Measurements from ENCODE around the gene MAOA. TPM values are rescaled to one million over a fixed set of nuclear protein-coding genes. Genes with fewer than 3 reads are reported as not detected.

MAOA gene
- total RNA-seq, 1 donor from 2014 or later: 4.0 TPM

GRCh38 chrX:43702660-43703059, 46.6 kb downstream of the MAOA start:
- Mint-ChIP-seq H3K4me3 (ENCODE audit: unreplicated experiment) (no peak overlapping the region), H3K9me3 (ENCODE audit: low read depth) (no peaks in the 10 kb centered on the region), H3K27ac (ENCODE audit: unreplicated experiment) (no peak overlapping the region), H3K36me3 (ENCODE audit: low read depth) (no peaks in the 10 kb centered on the region), H3K27me3 (ENCODE audit: low read depth) (no peaks in the 10 kb centered on the region), H3K4me1 (ENCODE audit: low read depth) (peaks cover 53% of the 10 kb centered on the region)
- DNase-seq (ENCODE audit: low spot score): no peak
- TF ChIP-seq, protein P1, sequence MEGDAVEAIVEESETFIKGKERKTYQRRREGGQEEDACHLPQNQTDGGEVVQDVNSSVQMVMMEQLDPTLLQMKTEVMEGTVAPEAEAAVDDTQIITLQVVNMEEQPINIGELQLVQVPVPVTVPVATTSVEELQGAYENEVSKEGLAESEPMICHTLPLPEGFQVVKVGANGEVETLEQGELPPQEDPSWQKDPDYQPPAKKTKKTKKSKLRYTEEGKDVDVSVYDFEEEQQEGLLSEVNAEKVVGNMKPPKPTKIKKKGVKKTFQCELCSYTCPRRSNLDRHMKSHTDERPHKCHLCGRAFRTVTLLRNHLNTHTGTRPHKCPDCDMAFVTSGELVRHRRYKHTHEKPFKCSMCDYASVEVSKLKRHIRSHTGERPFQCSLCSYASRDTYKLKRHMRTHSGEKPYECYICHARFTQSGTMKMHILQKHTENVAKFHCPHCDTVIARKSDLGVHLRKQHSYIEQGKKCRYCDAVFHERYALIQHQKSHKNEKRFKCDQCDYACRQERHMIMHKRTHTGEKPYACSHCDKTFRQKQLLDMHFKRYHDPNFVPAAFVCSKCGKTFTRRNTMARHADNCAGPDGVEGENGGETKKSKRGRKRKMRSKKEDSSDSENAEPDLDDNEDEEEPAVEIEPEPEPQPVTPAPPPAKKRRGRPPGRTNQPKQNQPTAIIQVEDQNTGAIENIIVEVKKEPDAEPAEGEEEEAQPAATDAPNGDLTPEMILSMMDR (IDR thresholded peaks at IDR 0.05): no peak

GRCh38 chrX:43703211-43703791, 47.2 kb downstream of the MAOA start:
- H3K27me3 Mint-ChIP-seq (ENCODE audit: low read depth): no peaks in the 10 kb centered on the region
- H3K27ac Mint-ChIP-seq (ENCODE audit: unreplicated experiment): peak overlapping the region; percentile 74

DNA sequence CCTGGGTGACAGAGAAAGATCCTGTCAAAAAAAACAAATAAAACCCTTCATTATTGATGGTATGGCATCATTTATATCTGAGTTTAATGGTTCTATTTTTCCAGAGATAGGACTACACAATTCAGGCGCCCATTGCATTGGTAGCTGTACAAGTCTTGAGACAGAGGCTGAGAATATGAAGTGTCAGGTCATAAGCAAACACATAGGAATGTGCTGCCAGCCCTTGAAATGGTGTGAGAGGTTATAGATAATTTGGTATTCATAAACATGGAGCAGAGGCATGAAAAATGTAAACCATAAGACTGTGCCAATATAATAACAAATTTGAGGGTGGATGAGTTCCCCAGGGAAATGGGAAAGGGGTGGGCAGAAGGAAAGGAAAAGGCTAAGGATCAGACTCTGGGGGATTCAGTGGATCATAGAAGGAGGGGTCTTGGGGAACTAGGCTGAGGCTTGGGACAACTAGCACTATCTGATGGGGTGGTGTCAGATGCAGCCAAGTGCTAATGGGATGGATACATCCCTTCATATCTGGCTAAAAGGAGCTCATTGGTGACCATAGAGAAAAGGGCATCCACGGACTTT, 50.8 kb downstream of the MAOA start:
- no peak overlapping the region for H3K4me3 Mint-ChIP-seq (ENCODE audit: unreplicated experiment)
- H3K27ac Mint-ChIP-seq (ENCODE audit: unreplicated experiment): peak overlapping the region; percentile 37
- no peak for DNase-seq (ENCODE audit: low spot score)
- no peaks in the 10 kb centered on the region for H3K27me3 Mint-ChIP-seq (ENCODE audit: low read depth)
- H3K4me1 Mint-ChIP-seq (ENCODE audit: low read depth): peaks cover 56% of the 10 kb centered on the region
- TF ChIP-seq, protein P1 (IDR thresholded peaks at IDR 0.05): no peak
- H3K9me3 Mint-ChIP-seq (ENCODE audit: low read depth): no peaks in the 10 kb centered on the region
- no peaks in the 10 kb centered on the region for H3K36me3 Mint-ChIP-seq (ENCODE audit: low read depth)

More at GRCh38 chrX:43703211-43703791, 47.2 kb downstream of the MAOA start:
- TF ChIP-seq, protein P1 (IDR thresholded peaks at IDR 0.05): no peak
- Mint-ChIP-seq H3K4me3 (ENCODE audit: unreplicated experiment) (no peak overlapping the region), H3K36me3 (ENCODE audit: low read depth) (no peaks in the 10 kb centered on the region), H3K9me3 (ENCODE audit: low read depth) (no peaks in the 10 kb centered on the region), H3K4me1 (ENCODE audit: low read depth) (peaks cover 59% of the 10 kb centered on the region)
- no peak for DNase-seq (ENCODE audit: low spot score)

- Mint-ChIP-seq H3K27me3 (ENCODE audit: low read depth) (no peaks in the 10 kb centered on the region), H3K36me3 (ENCODE audit: low read depth) (no peaks in the 10 kb centered on the region), H3K9me3 (ENCODE audit: low read depth) (peaks cover 4% of the 10 kb centered on the region), H3K4me3 (ENCODE audit: unreplicated experiment) (no peak overlapping the region), H3K4me1 (ENCODE audit: low read depth) (peaks cover 46% of the 10 kb centered on the region), H3K27ac (ENCODE audit: unreplicated experiment) (no peak overlapping the region)
- TF ChIP-seq, protein P1 (IDR thresholded peaks at IDR 0.05): peak; percentile 30
- no peak for DNase-seq (ENCODE audit: low spot score)
These were observed 51.9 kb downstream of the MAOA start for GRCh38 chrX:43707812-43708548.

DNA sequence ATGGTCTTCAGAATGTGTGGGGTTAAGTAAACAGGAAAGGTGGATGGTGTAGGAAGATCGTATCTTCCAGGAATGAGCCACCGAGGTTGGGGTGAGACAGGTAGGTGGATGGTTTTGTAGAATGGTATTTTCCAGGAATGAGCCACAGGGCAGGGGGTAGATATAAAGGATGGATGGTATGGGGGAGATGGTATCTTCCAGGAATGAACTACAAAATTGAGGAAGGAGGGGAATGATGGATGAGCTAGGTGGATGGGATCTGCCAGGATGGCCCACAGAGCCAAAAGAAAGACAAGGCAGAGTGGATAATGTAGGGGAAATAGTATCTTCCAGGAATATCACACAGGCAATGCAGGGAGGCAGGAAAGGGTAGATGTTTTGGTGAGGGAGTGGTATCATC, 60.0 kb downstream of the MAOA start:
- H3K4me1 Mint-ChIP-seq (ENCODE audit: low read depth): no peaks in the 10 kb centered on the region
- no peaks in the 10 kb centered on the region for H3K27me3 Mint-ChIP-seq (ENCODE audit: low read depth)
- peaks cover 6% of the 10 kb centered on the region for H3K9me3 Mint-ChIP-seq (ENCODE audit: low read depth)
- TF ChIP-seq, protein P1 (IDR thresholded peaks at IDR 0.05): no peak
- H3K27ac Mint-ChIP-seq (ENCODE audit: unreplicated experiment): no peak overlapping the region
- H3K4me3 Mint-ChIP-seq (ENCODE audit: unreplicated experiment): no peak overlapping the region
- no peaks in the 10 kb centered on the region for H3K36me3 Mint-ChIP-seq (ENCODE audit: low read depth)
- DNase-seq (ENCODE audit: low spot score): no peak

All from chondrocyte (in vitro differentiated cells).